HepG2 (cell line): ENCODE data around the gene TMEM106B. TPM values are rescaled to one million over a fixed set of nuclear protein-coding genes. Genes with fewer than 3 reads are reported as not detected.

ENCODE experiments used
- CBX1 ChIP-seq: IDR thresholded peaks from one replicate; pipeline ENCODE4 v1.6.1; 2016; ENCODE audit warnings: antibody characterized with exemption, low read depth
- CHD4 ChIP-seq: fragments of 200-600 bp; sonication (generic); IDR thresholded peaks from 2 replicates; pipeline ENCODE4 v1.7.0; 2017; ENCODE audit warnings: mild to moderate bottlenecking, low read length, borderline replicate concordance
- EED ChIP-seq: sonication (generic); formaldehyde crosslinking; IDR thresholded peaks from 2 replicates; pipeline ENCODE4 v1.5.0; 2020; ENCODE audit warnings: mild to moderate bottlenecking, missing genetic modification reagents
- MAF1 ChIP-seq: sonication (generic); formaldehyde crosslinking; IDR thresholded peaks from 2 replicates; pipeline ENCODE4 v1.5.0; 2020; ENCODE audit warnings: missing genetic modification reagents, borderline replicate concordance
- MEF2D ChIP-seq: sonication (generic); formaldehyde crosslinking; IDR thresholded peaks from 2 replicates; pipeline ENCODE4 v1.5.1; 2020; ENCODE audit warnings: mild to moderate bottlenecking, missing genetic modification reagents
- NONO ChIP-seq, 2 experiments: fragments of 450-650 bp in 1 of 2; sonication (generic) in 1 of 2; formaldehyde crosslinking in 1 of 2; IDR thresholded peaks in 1 of 2; conservative IDR thresholded peaks in 1 of 2; 2 replicates each; pipeline versions ENCODE4 v1.6.1 to v1.8.0; 2017 to 2022; ENCODE audit warnings: mild to moderate bottlenecking in 1 of 2, missing genetic modification reagents in 1 of 2, moderate library complexity in 1 of 2
- PAX8 ChIP-seq: sonication (generic); formaldehyde crosslinking; IDR thresholded peaks from 2 replicates; pipeline ENCODE4 v1.8.0; 2022; ENCODE audit warnings: mild to moderate bottlenecking, missing genetic modification reagents, borderline replicate concordance
- RAD21 ChIP-seq: fragments of 450-650 bp; formaldehyde crosslinking; IDR thresholded peaks from 2 replicates; pipeline ENCODE4 v1.5.0; 2020; ENCODE audit warnings: mild to moderate bottlenecking
- RBM22 ChIP-seq: fragments of 200-400 bp; formaldehyde crosslinking; optimal IDR thresholded peaks from 2 replicates; pipeline ENCODE3; 2017; ENCODE audit warnings: mild to moderate bottlenecking, low read length, moderate library complexity
- SMC3 ChIP-seq: IDR thresholded peaks from 2 replicates; pipeline ENCODE4 v1.6.1; 2011; ENCODE audit warnings: low read length, improper control_type of control experiment
- SOX13 ChIP-seq, 3 experiments: fragments of 450-650 bp in 1 of 3; sonication (generic) in 1 of 3; formaldehyde crosslinking in 1 of 3; IDR thresholded peaks in 2 of 3; conservative IDR thresholded peaks in 1 of 3; 2 replicates each; pipeline versions ENCODE4 v1.5.0 to v1.6.1; 2016 to 2020; ENCODE audit warnings: antibody characterized with exemption in 1 of 3, mild to moderate bottlenecking in 1 of 3, missing compliant biosample characterization in 1 of 3, missing genetic modification reagents in 1 of 3, moderate library complexity in 1 of 3
- SP1 ChIP-seq, 2 experiments: fragments of 450-650 bp in 1 of 2; sonication (generic) in 1 of 2; formaldehyde crosslinking in 1 of 2; IDR thresholded peaks; 2 replicates each; pipeline versions ENCODE4 v1.4.0 to v1.6.1; 2016 to 2020; ENCODE audit warnings: missing genetic modification reagents in 1 of 2
- YEATS4 ChIP-seq: sonication (generic); formaldehyde crosslinking; IDR thresholded peaks from 2 replicates; pipeline ENCODE4 v1.4.0; 2020; ENCODE audit warnings: missing genetic modification reagents, borderline replicate concordance
- ZBTB20 ChIP-seq: sonication (generic); formaldehyde crosslinking; IDR thresholded peaks from 2 replicates; pipeline ENCODE4 v1.8.1; 2023; ENCODE audit warnings: missing genetic modification reagents, low read depth, mild to moderate bottlenecking, borderline replicate concordance
- ZC3H4 ChIP-seq: sonication (generic); formaldehyde crosslinking; IDR thresholded peaks from 2 replicates; pipeline ENCODE4 v1.4.0; 2020; ENCODE audit warnings: missing genetic modification reagents, borderline replicate concordance
- ZNF101 ChIP-seq: sonication (generic); formaldehyde crosslinking; IDR thresholded peaks from 2 replicates; pipeline ENCODE4 v1.4.0; 2020; ENCODE audit warnings: mild to moderate bottlenecking, low read depth, missing genetic modification reagents, borderline replicate concordance
- ZNF24 ChIP-seq: fragments of 450-650 bp; IDR thresholded peaks from 2 replicates; pipeline ENCODE4 v1.6.1; 2017; ENCODE audit warnings: antibody characterized with exemption, mild to moderate bottlenecking
- ZNF382 ChIP-seq: sonication (generic); formaldehyde crosslinking; IDR thresholded peaks from 2 replicates; pipeline ENCODE4 v1.5.0; 2020; ENCODE audit warnings: missing genetic modification reagents, mild to moderate bottlenecking, borderline replicate concordance
- ZNF44 ChIP-seq: sonication (generic); formaldehyde crosslinking; IDR thresholded peaks from 2 replicates; pipeline ENCODE4 v1.5.1; 2020; ENCODE audit warnings: mild to moderate bottlenecking, missing genetic modification reagents
- ZNF446 ChIP-seq: sonication (generic); formaldehyde crosslinking; IDR thresholded peaks from 2 replicates; pipeline ENCODE4 v1.5.0; 2020; ENCODE audit warnings: mild to moderate bottlenecking, missing genetic modification reagents
- ZNF550 ChIP-seq: sonication (generic); formaldehyde crosslinking; IDR thresholded peaks from 2 replicates; pipeline ENCODE4 v1.4.0; 2020; ENCODE audit warnings: mild to moderate bottlenecking, missing genetic modification reagents, borderline replicate concordance
- ZNF652 ChIP-seq: IDR thresholded peaks from 2 replicates; pipeline ENCODE4 v1.6.1; 2016; ENCODE audit warnings: low read depth, borderline replicate concordance
- ZSCAN21 ChIP-seq: sonication (generic); formaldehyde crosslinking; IDR thresholded peaks from 2 replicates; pipeline ENCODE4 v1.8.0; 2022; ENCODE audit warnings: mild to moderate bottlenecking, missing genetic modification reagents, moderate library complexity, borderline replicate concordance
- polyA plus RNA-seq, 8 experiments: library from polyadenylated mRNA; depleted of rRNA in 3 of 8; stranded (reverse) in 7 of 8; unstranded in 1 of 8; fragments of >200 nt; fragmentation: Illumina TruSeq in 4 of 8; extraction: Trizol in 4 of 8; gene quantifications; 2 replicates each; pipeline versions ENCODE4 v1.2.1 to v1.2.3, GENCODE V29; 2011 to 2016; ENCODE audit warnings: low read depth in 4 of 8, missing spikeins in 1 of 8, mixed read lengths in 1 of 8; ENCODE audit not compliant: insufficient read depth in 1 of 8
- total RNA-seq, 5 experiments: library from RNA; depleted of rRNA; stranded (reverse); fragments of >200 nt; fragmentation: Illumina TruSeq; extraction: Trizol; gene quantifications; 2 replicates each; pipeline ENCODE4 v1.2.3, GENCODE V29; 2016; ENCODE audit warnings: low read depth in 1 of 5
- TF ChIP-seq, protein P1 (sequence below): sonication (generic); formaldehyde crosslinking; IDR thresholded peaks from 2 replicates; pipeline ENCODE4 v1.4.0; 2020; ENCODE audit warnings: missing genetic modification reagents; ENCODE audit errors: not compliant biosample characterization
- TF ChIP-seq, protein P2 (sequence below): sonication (generic); formaldehyde crosslinking; IDR thresholded peaks from 2 replicates; pipeline ENCODE4 v1.8.0; 2022; ENCODE audit warnings: mild to moderate bottlenecking, missing genetic modification reagents, borderline replicate concordance
- TF ChIP-seq, protein P3 (sequence below): sonication (generic); formaldehyde crosslinking; IDR thresholded peaks from 2 replicates; pipeline ENCODE4 v1.5.0; 2020; ENCODE audit warnings: missing genetic modification reagents

TMEM106B gene
- total and polyA plus RNA-seq, 2 of the 13 experiments (the other 11 are each of a cell fraction or from before 2014, with no cell fraction given), result 16.8 to 25.1 TPM

DNA sequence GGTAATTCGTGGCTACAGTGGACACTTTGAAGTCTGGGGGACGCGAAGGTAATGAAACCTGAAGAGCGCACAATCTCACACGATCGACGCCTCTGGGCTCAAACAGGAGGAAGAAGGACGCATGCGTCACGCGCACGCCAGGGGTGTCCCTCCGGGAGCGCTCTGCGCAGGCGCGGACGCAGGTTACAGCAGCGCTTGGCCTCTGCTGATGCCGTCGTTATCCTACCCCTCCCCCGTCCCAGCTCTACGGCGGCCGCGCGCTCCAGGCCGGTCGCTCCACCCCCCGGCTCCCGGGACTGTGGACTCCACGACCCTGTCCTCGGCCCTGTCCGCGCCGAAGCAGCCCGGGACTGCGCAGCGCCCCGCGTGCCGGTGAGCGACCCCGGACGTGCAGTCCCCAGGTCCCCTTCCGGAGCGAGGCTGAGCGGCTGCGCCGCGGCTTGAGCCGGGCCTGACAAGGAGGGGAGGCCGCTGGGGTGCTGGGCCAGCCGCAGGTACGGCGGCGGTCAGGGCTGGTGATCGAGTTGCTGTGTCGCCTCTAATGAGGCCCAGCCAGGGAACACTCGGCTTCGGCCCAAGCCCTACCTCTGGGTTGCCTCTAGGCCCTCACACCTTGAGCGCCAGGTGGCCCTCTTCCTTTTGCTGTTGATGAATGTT is at the start of gene TMEM106B (continued):
- TF ChIP-seq ZNF382 (no peak; the same call in 1 of the 2 replicates), RAD21 (peak; percentile 62; the same call in 1 of the 2 replicates), ZNF44 (CRISPR knock-in tag) (peak; percentile 93; the same call in 1 of the 2 replicates), SP1 (IDR thresholded peaks at IDR 0.05) (no peak), SP1 (CRISPR knock-in tag; IDR thresholded peaks at IDR 0.05) (no peak; the same call in 1 of the 2 replicates), SMC3 (no peak), NONO (IDR thresholded peaks at IDR 0.05) (no peak), NONO (CRISPR knock-in tag; conservative IDR thresholded peaks at IDR 0.05) (peak; percentile 91), ZNF101 (CRISPR knock-in tag) (peak; percentile 98), CBX1 (peak; percentile 73), ZC3H4 (CRISPR knock-in tag) (peak; percentile 74; the same call in 1 of the 2 replicates), MAF1 (CRISPR knock-in tag) (peak; percentile 53; the same call in 1 of the 2 replicates), ZNF550 (0 out of 2 replicates have a peak, but pooled peaks have one; percentile 54), ZNF446 (CRISPR knock-in tag) (peak; percentile 92; the same call in 1 of the 2 replicates), ZNF652 (CRISPR knock-in tag) (no peak), ZNF24 (0 out of 2 replicates have a peak, but pooled peaks have one; percentile 58), SOX13 (IDR thresholded peaks at IDR 0.05) (no peak), SOX13 (CRISPR knock-in tag; conservative IDR thresholded peaks at IDR 0.05 in 1 of 2, IDR thresholded peaks at IDR 0.05 in 1 of 2) (peak in 1 of 2 experiments; percentile 49; a peak in 2 of 4 replicates), ZBTB20 (peak; percentile 78; the same call in 1 of the 2 replicates), MEF2D (CRISPR knock-in tag) (peak; percentile 87), YEATS4 (CRISPR knock-in tag) (peak; percentile 92), ZSCAN21 (CRISPR knock-in tag) (peak; percentile 99), CHD4 (no peak), RBM22 (no peak), PAX8 (CRISPR knock-in tag) (peak; percentile 99), EED (CRISPR knock-in tag) (peak; percentile 99)
- TF ChIP-seq, protein P1, sequence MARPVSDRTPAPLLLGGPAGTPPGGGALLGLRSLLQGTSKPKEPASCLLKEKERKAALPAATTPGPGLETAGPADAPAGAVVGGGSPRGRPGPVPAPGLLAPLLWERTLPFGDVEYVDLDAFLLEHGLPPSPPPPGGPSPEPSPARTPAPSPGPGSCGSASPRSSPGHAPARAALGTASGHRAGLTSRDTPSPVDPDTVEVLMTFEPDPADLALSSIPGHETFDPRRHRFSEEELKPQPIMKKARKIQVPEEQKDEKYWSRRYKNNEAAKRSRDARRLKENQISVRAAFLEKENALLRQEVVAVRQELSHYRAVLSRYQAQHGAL (CRISPR knock-in tag), result peak; percentile 86
- TF ChIP-seq, protein P2, sequence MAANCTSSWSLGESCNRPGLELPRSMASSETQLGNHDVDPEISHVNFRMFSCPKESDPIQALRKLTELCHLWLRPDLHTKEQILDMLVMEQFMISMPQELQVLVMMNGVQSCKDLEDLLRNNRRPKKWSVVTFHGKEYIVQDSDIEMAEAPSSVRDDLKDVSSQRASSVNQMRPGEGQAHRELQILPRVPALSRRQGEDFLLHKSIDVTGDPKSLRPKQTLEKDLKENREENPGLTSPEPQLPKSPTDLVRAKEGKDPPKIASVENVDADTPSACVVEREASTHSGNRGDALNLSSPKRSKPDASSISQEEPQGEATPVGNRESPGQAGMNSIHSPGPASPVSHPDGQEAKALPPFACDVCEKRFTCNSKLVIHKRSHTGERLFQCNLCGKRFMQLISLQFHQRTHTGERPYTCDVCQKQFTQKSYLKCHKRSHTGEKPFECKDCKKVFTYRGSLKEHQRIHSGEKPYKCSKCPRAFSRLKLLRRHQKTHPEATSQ (CRISPR knock-in tag), result no peak
- TF ChIP-seq, protein P3, sequence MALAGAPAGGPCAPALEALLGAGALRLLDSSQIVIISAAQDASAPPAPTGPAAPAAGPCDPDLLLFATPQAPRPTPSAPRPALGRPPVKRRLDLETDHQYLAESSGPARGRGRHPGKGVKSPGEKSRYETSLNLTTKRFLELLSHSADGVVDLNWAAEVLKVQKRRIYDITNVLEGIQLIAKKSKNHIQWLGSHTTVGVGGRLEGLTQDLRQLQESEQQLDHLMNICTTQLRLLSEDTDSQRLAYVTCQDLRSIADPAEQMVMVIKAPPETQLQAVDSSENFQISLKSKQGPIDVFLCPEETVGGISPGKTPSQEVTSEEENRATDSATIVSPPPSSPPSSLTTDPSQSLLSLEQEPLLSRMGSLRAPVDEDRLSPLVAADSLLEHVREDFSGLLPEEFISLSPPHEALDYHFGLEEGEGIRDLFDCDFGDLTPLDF (CRISPR knock-in tag), result peak; percentile 90
